HG03442 (cell line): ENCODE data around the gene PPIL6.
"Not testable (repeated sequence)": the region's sequence is repeated elsewhere in the genome, so short reads cannot be mapped to it uniquely, and the experiment has no call there.

ENCODE experiments used
- ATAC-seq: cut with Tn5 transposase; IDR thresholded peaks from one replicate; pipeline ENCODE4 v1.9.1; 2021; ENCODE audit warnings: mild to moderate bottlenecking, moderate library complexity; ENCODE audit not compliant: unreplicated experiment

Gene PPIL6

DNA sequence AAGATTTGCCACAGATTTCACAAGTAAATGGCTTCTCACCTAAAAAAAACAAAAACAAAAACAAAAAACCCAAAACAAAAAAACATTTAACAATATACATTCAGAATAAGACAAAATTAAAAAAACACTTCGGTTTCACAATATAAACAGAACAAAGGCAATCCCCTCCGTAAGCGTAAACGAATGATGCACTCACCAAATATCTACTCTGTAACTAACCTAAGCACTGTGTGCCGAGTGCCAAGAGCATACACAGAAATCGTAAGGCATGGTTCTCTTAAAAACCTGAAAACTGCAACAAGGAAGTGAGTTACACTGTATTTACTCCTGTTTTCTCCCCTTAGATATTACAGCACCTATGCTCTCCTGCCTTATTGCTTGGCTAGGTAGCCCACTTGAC lies 27.3 kb upstream of the PPIL6 start:
- no peak for ATAC-seq

DNA sequence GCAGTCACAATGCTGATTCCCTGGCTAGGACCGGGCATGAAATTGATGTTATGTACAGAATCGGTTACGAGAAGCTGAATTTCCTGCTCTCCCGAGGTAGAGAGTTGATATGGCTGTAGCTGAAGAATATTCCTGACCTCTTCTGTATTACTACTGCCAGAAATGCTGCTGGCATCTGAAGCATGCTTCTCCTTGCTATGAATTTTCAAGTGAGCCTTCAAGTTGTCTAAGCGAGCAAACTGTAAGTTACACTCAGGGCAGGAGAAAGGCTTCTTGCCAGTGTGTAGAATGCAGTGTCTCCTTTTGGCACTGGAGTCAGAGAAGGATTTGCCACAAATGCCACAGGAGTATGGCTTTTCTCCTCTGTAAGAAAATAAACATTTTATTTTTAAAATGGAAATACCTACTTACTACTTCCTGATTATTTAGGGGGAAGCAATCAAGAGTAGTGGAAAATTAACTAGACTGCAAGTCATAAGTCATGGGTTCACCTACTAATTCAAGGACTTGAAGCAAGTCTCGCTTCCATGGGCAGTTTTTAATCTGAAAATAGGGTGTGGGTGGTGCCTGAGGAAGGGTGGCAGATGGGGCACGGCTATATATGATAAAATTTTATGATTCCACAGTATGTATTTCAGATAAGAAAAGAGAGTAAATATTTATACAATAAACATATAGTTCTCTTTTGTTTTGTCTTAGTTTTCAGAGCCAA lies 25.9 kb upstream of the PPIL6 start:
- ATAC-seq = no peak

DNA sequence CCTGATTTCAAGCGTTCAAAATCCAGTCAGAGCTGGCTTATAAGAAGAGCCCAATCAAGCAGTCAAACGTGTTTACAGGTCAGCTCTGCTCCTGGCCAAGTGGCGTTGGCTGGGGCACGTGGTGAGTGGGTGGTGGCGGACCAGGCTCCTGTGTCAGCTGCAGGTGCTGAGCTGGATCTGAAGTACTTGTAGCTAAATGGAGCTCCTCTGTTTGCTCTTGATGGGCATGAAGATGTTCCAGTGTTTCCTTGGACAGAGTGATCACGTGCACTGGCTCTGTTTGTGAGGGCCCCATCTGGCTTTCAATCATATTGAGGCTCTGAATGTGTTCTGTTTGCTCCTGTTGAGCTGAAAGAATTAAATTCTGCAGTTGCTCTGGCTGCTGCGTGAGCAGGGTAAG lies 25.3 kb upstream of the PPIL6 start:
- no peak for ATAC-seq

DNA sequence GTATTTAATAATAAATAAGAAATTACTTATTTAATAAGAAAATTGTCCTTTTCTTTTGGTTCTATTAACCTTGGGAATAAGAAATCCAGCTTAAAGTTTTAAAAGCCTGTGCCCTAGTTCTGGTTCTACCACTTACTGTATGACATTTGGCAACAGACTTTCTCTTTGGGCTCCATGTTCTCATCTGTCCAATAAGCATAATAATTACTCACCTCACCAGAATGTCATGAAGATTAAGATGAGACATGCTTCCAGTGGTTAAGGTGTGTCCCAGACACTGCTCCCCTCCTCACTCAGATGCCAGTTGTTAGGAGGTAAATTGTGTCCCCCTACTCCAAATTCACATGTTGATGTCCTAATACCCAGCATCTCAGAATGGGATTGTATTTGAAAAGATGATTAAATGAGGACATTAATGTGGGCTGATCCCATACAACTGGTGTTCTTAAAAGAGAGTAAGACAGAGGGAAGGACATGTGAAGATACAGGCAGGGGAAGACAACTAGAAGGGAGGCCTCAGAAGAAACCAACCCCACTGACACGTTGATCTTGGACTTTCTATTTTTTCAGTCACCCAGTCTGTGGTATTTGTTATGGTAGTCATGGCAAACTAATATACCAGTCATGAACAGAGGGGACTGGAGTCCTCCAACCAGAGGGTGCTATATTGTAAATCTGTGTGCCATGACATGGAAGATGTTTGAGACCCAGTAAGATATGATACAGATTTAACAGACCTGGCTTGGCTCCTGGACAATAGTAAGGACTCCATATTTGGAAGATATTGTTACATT lies 21.5 kb upstream of the PPIL6 start:
- ATAC-seq = no peak

DNA sequence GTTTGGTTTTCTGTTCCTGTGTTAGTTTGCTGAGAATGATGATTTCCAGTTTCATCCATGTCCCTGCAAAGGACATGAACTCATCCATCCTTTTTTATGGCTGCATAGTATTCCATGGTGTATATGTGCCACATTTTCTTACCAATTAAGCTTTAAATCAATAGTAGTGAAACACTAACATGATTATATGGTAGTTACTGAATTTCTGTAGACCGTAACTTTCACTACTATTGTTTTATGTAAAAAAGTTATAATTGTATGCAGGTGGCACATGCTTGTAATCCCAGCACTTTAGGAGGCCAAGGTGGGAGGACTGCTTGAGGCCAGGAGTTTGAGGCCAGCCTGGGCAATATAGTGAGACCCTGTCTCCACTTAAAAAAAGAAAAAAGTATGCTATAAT lies 20.8 kb upstream of the PPIL6 start:
- not testable (repeated sequence) for ATAC-seq

DNA sequence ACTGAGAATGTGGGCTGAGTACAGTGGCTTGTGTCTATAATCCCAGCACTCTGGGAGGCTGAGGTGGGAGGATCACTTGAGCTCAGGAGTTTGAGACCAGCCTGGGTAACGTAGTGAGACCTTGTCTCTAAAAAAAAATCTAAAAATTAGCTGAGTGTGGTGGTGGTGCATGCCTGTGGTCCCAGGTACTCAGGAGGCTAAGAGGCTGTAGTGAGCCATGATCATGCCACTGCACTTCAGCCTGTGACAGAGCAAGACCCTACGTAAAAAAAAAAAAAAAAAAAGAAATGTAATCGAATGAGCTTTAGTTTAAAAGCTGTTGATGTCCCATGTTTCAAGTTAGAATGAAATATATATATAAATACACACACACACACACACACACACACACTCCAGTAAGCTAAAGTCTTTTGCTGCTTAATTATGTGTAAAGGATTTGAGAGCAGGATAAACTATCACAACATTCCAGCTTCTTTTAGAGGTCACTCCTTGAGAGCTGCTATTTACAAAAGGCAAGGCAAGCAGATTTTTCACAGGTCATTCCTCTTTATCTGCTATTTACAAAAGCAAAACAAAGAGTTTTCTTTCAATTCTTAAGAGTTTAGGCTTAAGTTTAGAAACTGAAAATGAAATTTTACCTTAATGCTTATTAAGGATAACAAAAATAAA lies 19.9 kb upstream of the PPIL6 start:
- no peak for ATAC-seq

DNA sequence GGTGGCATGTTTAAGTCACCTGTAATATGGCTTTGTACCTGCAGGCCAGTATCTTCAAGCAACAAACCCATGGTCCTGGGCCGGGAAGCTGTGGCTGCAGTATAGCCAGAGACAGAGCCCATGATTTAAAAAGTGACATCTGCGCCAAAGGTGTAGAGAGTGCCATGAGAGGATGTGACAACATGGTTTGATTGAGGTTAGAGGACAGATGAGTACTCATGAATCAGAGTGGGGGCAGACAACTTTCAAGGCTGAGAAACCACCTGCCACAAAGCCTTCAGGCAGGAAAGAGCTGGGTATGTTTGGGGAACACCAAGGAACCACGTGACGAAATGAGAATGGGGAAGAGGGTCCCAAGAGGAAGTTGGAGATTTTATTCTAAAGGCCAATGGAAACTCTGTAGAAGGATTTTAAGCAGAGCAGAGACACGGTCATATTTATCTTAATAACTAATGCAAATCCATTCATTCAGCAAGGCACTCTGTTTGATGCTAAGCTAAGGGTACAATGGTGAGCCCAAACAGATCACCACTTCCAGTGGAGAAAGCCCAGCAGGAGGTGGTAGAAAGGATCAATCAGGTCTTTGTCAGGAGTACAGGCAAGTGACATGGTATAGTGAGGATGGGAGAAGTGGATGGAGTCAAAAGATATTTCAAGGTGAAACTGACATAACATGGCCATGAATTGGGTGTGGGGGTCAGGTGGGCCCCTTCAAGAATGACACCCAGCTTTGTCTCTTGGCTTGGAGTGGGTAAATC lies 18.5 kb upstream of the PPIL6 start:
- peak; percentile 31 for ATAC-seq

DNA sequence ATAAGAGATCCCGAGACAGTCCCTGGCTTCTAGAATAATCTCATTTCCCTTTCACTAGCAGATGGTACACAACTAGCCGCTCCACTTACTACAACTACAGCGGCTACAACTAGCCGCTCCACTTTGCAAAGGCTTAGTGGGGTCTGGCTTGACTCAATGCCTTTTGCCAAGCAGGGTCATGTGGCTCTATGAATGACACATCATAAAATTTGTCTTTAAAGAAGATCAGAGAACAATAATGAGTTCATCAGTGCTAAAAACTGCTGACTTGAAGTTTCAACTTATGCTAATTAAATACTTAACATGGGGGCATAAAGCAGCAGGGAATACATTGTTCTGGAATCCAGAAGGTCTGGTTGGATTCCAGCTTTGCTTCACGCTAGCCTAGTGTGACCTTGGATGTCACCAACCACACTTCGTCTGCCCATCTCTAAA lies 17.2 kb upstream of the PPIL6 start:
- no peak for ATAC-seq

DNA sequence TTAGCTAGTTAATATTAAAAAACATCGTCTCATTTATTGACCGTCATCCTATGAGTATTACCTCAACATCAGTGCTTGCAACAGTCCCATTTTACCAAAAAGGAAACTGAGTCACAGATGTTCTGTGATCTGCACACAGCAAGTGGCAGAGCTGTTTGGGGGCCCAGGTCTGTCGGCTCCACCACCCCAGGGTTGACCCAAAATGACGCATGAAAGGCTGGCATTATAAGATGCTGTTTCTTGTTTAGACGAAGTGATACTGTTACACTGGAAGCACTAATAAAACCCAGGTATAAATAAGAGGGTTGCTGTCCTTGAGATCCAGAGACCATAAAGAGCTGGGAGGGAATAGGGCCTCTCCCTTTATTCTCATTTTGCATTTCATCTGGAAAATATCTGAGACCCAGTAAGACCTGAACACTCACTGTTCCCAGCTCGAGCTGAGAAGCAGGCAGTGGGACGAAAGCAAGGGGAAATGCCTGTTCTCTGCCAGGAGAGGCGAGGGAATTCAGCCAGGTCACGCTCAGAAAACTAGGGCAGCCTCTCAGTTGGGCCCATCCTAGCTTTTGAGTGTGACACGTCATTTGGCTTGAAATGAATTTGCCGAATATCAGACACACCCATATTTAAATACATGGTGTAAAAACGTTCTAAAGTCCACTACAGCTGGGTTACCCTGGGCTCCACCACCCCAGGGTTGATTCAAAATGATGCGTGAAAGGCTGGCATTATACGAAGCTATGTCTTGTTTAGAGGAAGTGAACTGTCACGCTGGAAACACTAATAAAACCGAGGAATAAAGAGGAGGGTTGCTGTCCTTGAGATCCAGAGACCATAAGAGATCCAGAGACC lies 16.5 kb upstream of the PPIL6 start:
- no peak for ATAC-seq

DNA sequence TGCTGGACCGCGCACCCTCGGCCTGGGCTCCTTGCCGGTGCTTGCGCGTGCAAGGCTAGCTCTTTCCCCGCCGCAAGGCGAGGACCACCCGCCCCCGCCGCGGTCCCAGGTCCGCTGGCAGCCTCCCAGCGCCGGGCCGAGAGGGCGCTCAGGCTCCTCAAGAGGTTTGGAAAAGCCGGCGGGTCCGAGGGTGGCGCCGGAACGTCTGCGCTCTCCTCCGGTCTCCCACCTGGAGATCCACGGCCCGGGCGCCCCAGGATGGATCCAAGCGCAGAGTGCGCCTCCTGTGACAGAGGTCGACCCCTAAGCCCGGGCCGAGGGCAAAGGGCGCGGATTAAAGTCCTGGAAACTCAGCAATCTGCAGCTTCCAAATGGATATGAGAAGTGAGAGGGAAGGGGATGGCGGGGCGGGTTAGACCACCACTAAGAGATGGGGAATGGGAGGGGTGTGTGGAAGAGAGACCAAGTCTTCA lies 15.7 kb upstream of the PPIL6 start:
- no peak for ATAC-seq

DNA sequence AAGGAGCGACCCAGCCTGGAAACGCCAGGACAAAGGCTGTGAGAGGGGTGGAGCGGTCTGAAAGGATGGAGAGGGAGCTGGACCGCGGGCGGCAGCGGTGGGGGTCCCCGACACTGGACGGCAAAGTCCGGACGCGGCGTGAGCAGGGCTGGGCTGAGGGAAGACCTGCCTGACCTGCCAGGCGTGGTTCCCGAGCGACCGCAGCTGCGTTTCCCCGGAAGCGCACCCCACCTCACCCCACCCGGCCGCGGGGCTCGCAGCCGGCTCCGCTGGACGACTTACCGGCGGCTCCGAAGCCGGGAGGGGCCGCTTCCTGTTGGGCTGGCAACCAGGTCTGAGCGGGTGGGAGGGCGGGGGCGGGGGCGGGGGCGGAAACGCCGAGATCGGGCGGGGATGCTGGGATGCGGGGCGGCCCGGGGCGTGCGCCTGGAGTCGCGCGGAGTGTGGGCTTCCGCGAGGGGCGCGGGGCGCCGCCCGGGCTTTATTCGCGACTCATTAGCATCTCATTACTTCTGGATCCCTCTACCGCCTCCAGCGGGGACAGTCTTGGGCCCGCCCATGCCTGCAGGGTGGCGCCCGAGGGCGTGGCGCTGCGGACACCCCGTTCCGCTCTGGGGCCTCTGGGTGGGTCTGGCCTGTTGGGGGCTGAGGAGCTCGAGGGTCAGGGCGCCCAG lies 15.1 kb upstream of the PPIL6 start, which contains the start of gene MICAL1:
MICAL1 (minus strand) TSS at position 336 of the 674 bp plus-strand sequence. CDS start 1,576 bp downstream, outside the sequence.
- ATAC-seq = peak; percentile 46

DNA sequence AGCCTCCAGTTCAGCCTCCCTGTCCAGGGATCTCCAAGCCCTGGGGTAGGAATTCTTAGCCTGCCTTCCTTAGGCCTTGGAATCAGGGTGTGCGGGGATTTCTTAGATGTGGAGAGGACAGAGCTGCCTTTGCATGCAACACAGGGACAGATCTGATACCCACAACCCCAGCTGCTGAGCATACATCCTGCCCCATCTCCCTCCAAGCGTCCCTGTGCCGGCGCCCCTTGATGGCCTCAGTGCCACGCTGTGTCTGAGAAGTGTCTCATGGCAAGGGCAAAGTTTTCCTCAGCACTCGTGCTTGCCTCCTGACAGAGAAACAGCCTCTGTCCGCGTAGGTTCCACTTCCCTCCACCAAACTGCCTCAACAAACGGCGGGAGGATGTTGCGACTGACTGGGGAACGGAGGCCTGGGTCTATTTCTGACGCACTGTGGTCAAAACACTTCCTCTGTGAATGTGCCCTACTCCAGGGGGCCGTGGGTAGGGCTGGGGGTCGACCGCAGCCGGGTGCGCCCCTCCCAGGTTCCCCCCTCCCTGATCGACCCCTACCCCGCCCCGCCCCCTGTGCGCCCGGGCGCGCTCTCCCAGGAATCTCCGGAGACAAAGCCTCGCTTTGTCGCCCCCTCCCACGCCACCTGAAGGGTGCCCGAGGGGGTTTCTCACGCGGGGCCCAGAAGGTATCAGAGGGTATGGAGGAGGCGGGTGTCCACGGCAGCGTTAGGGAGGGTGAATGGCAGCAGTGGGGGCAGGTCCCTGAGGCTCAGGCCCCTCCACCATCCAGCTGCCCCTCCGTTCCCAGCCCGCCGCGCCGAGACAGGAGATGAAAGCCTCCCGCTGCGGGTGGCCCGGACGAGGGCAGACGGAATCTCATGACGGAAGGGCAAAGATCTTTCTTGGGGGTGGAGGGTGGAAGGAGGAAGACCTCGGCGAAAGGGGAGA lies 14.3 kb upstream of the PPIL6 start:
- peak; percentile 28 for ATAC-seq

DNA sequence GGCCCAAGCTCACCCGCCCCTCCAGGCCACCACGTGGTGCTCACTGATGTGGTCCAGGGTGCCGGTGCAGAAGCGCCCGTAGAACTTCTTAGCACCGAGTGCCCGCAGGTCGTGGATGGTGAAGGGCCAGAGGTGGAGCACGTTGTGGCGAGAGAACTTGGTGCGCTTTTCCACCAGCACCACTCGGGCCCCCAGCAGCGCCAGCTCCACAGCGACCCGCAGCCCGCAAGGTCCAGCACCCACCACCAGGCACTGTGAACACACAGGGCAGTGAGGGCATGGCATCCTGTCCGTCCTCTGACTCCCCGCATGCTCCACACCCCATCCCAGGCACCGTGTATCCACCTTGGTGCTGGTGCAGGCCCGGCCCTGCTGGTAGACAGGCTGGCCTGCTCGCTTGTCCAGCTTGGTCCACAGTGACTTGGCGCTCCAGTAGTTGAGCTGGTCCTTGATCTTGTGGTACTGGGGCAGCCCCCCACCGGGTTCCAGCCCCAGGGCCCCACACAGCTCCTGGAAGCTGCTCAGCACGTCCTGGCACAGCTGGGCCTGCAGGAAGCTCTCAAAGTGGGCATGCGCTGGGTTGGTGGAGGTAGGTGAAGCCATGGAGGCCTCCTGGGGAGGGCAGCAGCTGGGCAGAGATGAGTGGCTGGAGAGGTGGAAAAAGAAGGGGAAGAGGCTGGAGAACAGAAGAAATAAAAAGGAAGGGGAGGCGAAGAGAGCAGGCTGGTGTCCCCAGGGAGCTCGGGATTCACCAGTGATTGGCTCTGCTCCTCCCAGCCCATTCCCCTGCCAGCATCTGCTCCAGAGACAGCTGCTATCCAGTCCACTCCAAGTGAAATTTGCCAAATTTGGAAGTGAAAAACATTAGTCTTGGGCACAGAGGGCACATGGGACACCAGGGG lies 13.4 kb upstream of the PPIL6 start:
- ATAC-seq = no peak

DNA sequence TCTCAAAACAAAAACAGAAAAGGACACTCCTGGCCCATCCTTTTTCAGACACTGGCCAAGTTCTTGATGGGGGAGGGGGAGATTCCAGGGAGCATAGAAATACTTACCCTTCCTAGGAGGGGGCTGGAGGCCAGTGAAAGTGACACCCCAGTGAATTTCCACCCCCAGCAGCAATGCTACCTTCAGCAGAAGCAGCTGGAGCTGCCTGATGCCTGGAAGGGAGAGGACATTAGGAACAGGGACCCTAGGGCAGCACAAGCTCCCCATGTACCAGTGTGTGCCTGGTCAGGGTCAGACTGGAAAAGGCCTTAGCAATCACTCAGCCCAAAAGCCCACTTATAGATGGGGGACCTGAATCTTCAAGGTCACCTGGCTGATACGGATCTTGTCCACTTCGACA lies 12.7 kb upstream of the PPIL6 start:
- ATAC-seq = no peak

DNA sequence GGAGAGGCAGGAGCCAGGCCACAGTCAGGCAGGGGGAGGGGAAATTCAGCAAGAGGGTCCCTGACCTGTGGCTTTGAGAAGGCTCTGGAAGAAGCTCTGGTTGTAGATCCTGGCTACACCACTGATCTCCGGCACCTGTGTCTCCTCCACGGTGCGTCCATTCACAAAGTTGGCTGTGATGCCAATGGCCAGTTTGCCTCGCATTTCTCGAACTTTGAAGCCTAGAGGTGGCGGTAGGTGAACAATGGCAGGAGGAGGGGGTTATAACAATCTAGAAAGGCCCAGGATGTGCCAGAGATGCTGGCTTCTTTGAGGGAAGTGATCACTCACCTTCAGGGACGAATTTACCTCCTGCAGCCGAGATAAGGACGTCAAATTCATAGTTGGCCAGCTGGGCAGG lies 11.8 kb upstream of the PPIL6 start:
- ATAC-seq = no peak

DNA sequence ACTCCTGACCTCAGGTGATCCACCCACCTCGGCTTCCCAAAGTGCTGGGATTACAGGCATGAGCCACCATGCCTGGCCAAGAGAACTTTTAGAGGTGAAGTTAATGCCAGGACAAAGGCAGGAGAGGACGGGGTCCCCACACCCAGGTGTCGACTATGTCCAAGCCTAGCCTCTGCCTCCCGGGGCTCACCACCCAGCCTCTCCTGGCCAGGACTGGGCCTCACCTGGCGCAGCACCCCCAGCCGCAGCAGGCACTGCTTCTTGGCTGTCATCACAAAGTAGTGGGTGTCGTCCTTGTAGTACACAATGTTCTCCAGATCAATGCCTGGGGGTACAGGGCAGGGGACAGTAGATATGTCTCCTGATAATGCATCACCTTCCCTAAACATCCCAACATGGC lies 10.9 kb upstream of the PPIL6 start:
- no peak for ATAC-seq

DNA sequence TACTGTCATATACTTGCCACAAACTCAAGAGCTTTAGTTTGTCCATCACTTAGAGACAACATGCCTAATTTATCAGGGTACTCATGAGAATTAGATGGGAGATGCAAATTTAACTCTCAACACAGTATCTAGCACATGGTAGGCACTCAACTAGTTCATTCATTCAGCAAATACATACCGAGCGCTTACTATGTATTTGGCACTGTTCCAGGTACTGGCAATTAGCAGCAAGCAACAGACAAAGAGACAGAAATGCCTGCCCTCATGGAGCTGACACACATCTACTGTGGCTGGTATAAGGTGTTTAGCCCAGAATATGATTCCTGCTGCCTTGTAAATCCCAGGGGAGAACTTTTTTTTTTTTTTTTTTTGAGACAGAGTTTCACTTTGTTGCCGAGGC lies 10.4 kb upstream of the PPIL6 start:
- no peak for ATAC-seq
